Smooth muscle cell (in vitro differentiated cells): Measurements from ENCODE around the gene ZNF790. TPM values are rescaled to one million over a fixed set of nuclear protein-coding genes. Genes with fewer than 3 reads are reported as not detected.
"Not testable (repeated sequence)": the region's sequence is repeated elsewhere in the genome, so short reads cannot be mapped to it uniquely, and the experiment has no call there.

ENCODE experiments used
- DNase-seq: peaks from one replicate; lab custom pipeline; 2025; ENCODE audit not compliant: unreplicated experiment; lab: John Stamatoyannopoulos, UW
- H2AFZ ChIP-seq: fragments of 200-600 bp; sonication (generic); 2 replicates; pipeline ENCODE4 v1.6.0; 2016; ENCODE audit warnings: antibody characterized with exemption, low read depth, mild to moderate bottlenecking
- H3F3A ChIP-seq: fragments of 200-600 bp; sonication (generic); 2 replicates; pipeline ENCODE4 v1.6.0; 2017; ENCODE audit warnings: antibody characterized with exemption, low read depth
- H3K27ac ChIP-seq: fragments of 200-600 bp; sonication (generic); 2 replicates; pipeline ENCODE4 v1.5.1; 2016; ENCODE audit warnings: low read depth, mild to moderate bottlenecking
- H3K27me3 ChIP-seq: fragments of 200-600 bp; sonication (generic); 2 replicates; pipeline ENCODE4 v1.6.1; 2016; ENCODE audit warnings: low read depth, mild to moderate bottlenecking
- H3K36me3 ChIP-seq: fragments of 200-600 bp; sonication (generic); 2 replicates; pipeline ENCODE4 v1.5.1; 2016; ENCODE audit warnings: low read depth
- H3K4me1 ChIP-seq: fragments of 200-600 bp; sonication (generic); 2 replicates; pipeline ENCODE4 v1.5.1; 2016; ENCODE audit warnings: low read depth
- H3K4me2 ChIP-seq: fragments of 200-600 bp; sonication (generic); 2 replicates; pipeline ENCODE4 v1.6.0; 2016; ENCODE audit warnings: mild to moderate bottlenecking
- H3K4me3 ChIP-seq: fragments of 200-600 bp; sonication (generic); 2 replicates; pipeline ENCODE4 v1.5.1; 2016; ENCODE audit warnings: mild to moderate bottlenecking
- H3K79me2 ChIP-seq: fragments of 200-600 bp; sonication (generic); 2 replicates; pipeline ENCODE4 v1.6.0; 2016; ENCODE audit warnings: low read depth, mild to moderate bottlenecking
- H3K9ac ChIP-seq: fragments of 200-600 bp; sonication (generic); 2 replicates; pipeline ENCODE4 v1.6.0; 2016; ENCODE audit warnings: low read depth
- H3K9me3 ChIP-seq: fragments of 200-600 bp; sonication (generic); replicated peaks from 2 replicates; pipeline ENCODE4 v1.5.1; 2016; ENCODE audit warnings: low read depth
- H4K20me1 ChIP-seq: fragments of 200-600 bp; sonication (generic); 2 replicates; pipeline ENCODE4 v1.6.0; 2016; ENCODE audit warnings: low read depth
- CTCF ChIP-seq: fragments of 200-600 bp; sonication (generic); IDR thresholded peaks from 2 replicates; pipeline ENCODE4 v1.5.1; 2017; ENCODE audit warnings: borderline replicate concordance, mild to moderate bottlenecking, antibody characterized with exemption; ENCODE audit not compliant: insufficient read depth, poor library complexity, severe bottlenecking
- WGBS: methylation state at CpG from one replicate; pipeline ENCODE4 v1.1.7; 2016; ENCODE audit warnings: low lambda C conversion rate; 5-methylcytosine and 5-hydroxymethylcytosine counted together
- polyA plus RNA-seq: library from polyadenylated mRNA; unstranded; fragments of >200 nt; fragmentation: Nextera tagmentation; extraction: Ambion mirVana; gene quantifications from 2 replicates; pipeline ENCODE4 v1.2.1, GENCODE V29; 2016
- total RNA-seq: library from RNA; depleted of rRNA; stranded (reverse); fragments of >200 nt; gene quantifications from 2 replicates; pipeline ENCODE4 v1.2.3, GENCODE V29; 2014

Gene ZNF790
- total and polyA plus RNA-seq, 2 experiments from 2014 or later, result 5.0 to 7.8 TPM

GRCh38 chr19:36797786-36798108, 40.4 kb downstream of the ZNF790 start:
- no peaks in the 10 kb centered on the region for H3F3A ChIP-seq
- no peaks in the 10 kb centered on the region for H4K20me1 ChIP-seq
- no peak overlapping the region for H3K9ac ChIP-seq
- no peak for TF ChIP-seq CTCF
- H3K36me3 ChIP-seq, result no peaks in the 10 kb centered on the region
- no peaks in the 10 kb centered on the region for H3K4me1 ChIP-seq
- H3K79me2 ChIP-seq, result no peaks in the 10 kb centered on the region
- H3K9me3 ChIP-seq, result peaks cover 9% of the 10 kb centered on the region
- H3K27ac ChIP-seq, result no peak overlapping the region
- no peak overlapping the region for H2AFZ ChIP-seq
- DNase-seq, result no peak
- H3K4me2 ChIP-seq, result no peak overlapping the region
- WGBS, result 93% methylated on average over 9 of the region's 9 CpGs
- no peaks in the 10 kb centered on the region for H3K27me3 ChIP-seq
- H3K4me3 ChIP-seq, result no peak overlapping the region

- Histone ChIP-seq H3K4me1 (no peaks in the 10 kb centered on the region), H2AFZ (no peak overlapping the region), H3K36me3 (no peaks in the 10 kb centered on the region), H3F3A (no peaks in the 10 kb centered on the region), H3K4me3 (no peak overlapping the region), H3K27me3 (no peaks in the 10 kb centered on the region), H3K9me3 (peaks cover 9% of the 10 kb centered on the region), H3K9ac (no peak overlapping the region), H3K4me2 (no peak overlapping the region), H3K79me2 (no peaks in the 10 kb centered on the region), H4K20me1 (no peaks in the 10 kb centered on the region), H3K27ac (no peak overlapping the region)
- no peak for DNase-seq
- TF ChIP-seq CTCF, result no peak
- WGBS, result 98% methylated on average over 19 of the region's 19 CpGs
Observed at GRCh38 chr19:36796714-36796992, 41.5 kb downstream of the ZNF790 start.

- not testable (repeated sequence) for H4K20me1 ChIP-seq, H3K79me2 ChIP-seq, H3K27me3 ChIP-seq, H3K4me2 ChIP-seq, H3K4me3 ChIP-seq, H3F3A ChIP-seq, H3K36me3 ChIP-seq, H3K9me3 ChIP-seq, DNase-seq, H2AFZ ChIP-seq, H3K4me1 ChIP-seq, H3K9ac ChIP-seq, H3K27ac ChIP-seq
- 91% methylated on average over 32 of the region's 34 CpGs for WGBS
Observed at GRCh38 chr19:36791420-36792141, 46.6 kb downstream of the ZNF790 start.

GRCh38 chr19:36775768-36776167, 62.4 kb downstream of the ZNF790 start:
- no peaks in the 10 kb centered on the region for H4K20me1 ChIP-seq
- no peaks in the 10 kb centered on the region for H3K27me3 ChIP-seq
- DNase-seq, result no peak
- no peak overlapping the region for H3K9ac ChIP-seq
- H3K4me2 ChIP-seq, result no peak overlapping the region
- H3K9me3 ChIP-seq, result no peaks in the 10 kb centered on the region
- no peak for TF ChIP-seq CTCF
- H3K36me3 ChIP-seq, result no peaks in the 10 kb centered on the region
- over 99% methylated on average over 38 of the region's 38 CpGs for WGBS
- peaks cover 8% of the 10 kb centered on the region for H3K79me2 ChIP-seq
- H2AFZ ChIP-seq, result no peak overlapping the region
- no peaks in the 10 kb centered on the region for H3F3A ChIP-seq
- H3K4me3 ChIP-seq, result no peak overlapping the region
- H3K27ac ChIP-seq, result no peak overlapping the region
- no peaks in the 10 kb centered on the region for H3K4me1 ChIP-seq
